ENCODE data around the gene ATPAF2.

GRCh38 chr17:18014006-18014405 lies 25.0 kb downstream of the ATPAF2 start:
- no peak for TF ChIP-seq POLR2A (IDR thresholded peaks at IDR 0.05)
- TF ChIP-seq CTCF (IDR thresholded peaks at IDR 0.05) = no peak
- no peak for TF ChIP-seq POLR2AphosphoS5 (IDR thresholded peaks at IDR 0.05)
- no peak for TF ChIP-seq EP300 (IDR thresholded peaks at IDR 0.05)

All from sigmoid colon (tissue), 4 donors.